ENCODE results near the gene ROGDI. TPM values are rescaled to one million over a fixed set of nuclear protein-coding genes. Genes with fewer than 3 reads are reported as not detected.

The ROGDI gene
- total and polyA plus RNA-seq, 2 of the 13 experiments (the other 11 are each of a cell fraction or from before 2014, with no cell fraction given), result 19.2 to 42.1 TPM

- peak; percentile 42; the same call in 1 of the 2 replicates for TF ChIP-seq KDM5B (CRISPR knock-in tag; IDR thresholded peaks at IDR 0.05; ENCODE audit: borderline replicate concordance)
- TF ChIP-seq SP2 (CRISPR knock-in tag; IDR thresholded peaks at IDR 0.05), result peak; percentile 64
- no peak for TF ChIP-seq MEF2D (CRISPR knock-in tag; IDR thresholded peaks at IDR 0.05)
- no peak for TF ChIP-seq AFF4 (CRISPR knock-in tag; IDR thresholded peaks at IDR 0.05)
- TF ChIP-seq RELA (CRISPR knock-in tag; IDR thresholded peaks at IDR 0.05), result no peak
Measured at GRCh38 chr16:4846901-4847773, 44.7 kb upstream of the ROGDI start, which contains the start of the genes GLYR1 and UBN1 (continued).

GRCh38 chr16:4846503-4846900 lies 44.1 kb upstream of the ROGDI start:
- ChIA-PET CTCF (ENCODE audit: low intra/inter-chr PET ratio, low total read pairs) (interaction anchor here (1.3 kb wide), 1 partner anchor 110 kb away, joined by 3 read pairs; no protein-coding TSS in a partner anchor), POLR2A (interaction anchor here (0.6 to 3.9 kb wide), 5 partner anchors 17 to 110 kb away, joined by 3 to 13 read pairs (median 4); partner anchors contain the start of genes ROGDI and SEC14L5)
- Histone ChIP-seq H2AFZ (ENCODE audit: low read length) (no peak overlapping the region), H3K27me3 (ENCODE audit: control insufficient read depth in 1 of 2, insufficient read depth in 2 of 2, low read length in 2 of 2) (peaks cover 0 to 4% of the 10 kb centered on the region in 2 experiments; a peak in 1 of 5 replicates), H3K36me3 (replicated peaks in 1 of 2; ENCODE audit: control insufficient read depth in 1 of 2, insufficient read depth in 2 of 2, low read length in 2 of 2) (peaks cover 2 to 25% of the 10 kb centered on the region in 2 experiments; a peak in 4 of 5 replicates), H3K9ac (ENCODE audit: insufficient read depth, low read depth, low read length) (peak overlapping the region; percentile 97), H3K4me2 (ENCODE audit: low read depth, low read length) (peak overlapping the region; percentile 86), H3K9me3 (ENCODE audit: low read length) (no peaks in the 10 kb centered on the region), H3K4me3 (replicated peaks in 1 of 3; ENCODE audit: insufficient read depth in 1 of 3, low read depth in 2 of 3, low read length in 3 of 3) (peak overlapping the region; percentile 86 to 98 (median 88)), H3K79me2 (ENCODE audit: insufficient read depth, low read length) (peaks cover 68% of the 10 kb centered on the region), H3K4me1 (ENCODE audit: insufficient read depth, low read length) (peaks cover 50% of the 10 kb centered on the region), H4K20me1 (ENCODE audit: insufficient read depth, low read length) (peaks cover 42% of the 10 kb centered on the region), H3K27ac (ENCODE audit: extremely low read length, insufficient read depth, low read length) (peak overlapping the region; percentile 95)
- in situ Hi-C loops (cut with HindIII; ENCODE audit: extremely low pct_ligation_motif_present, low pct_unique_long_range_greater_than_20kb) (loop anchor here (5.0 kb wide), 1 partner anchor 111 kb away; the partner anchor contains the start of gene SEC14L5), intact Hi-C loops (cut with micrococcal nuclease; ENCODE audit: unreplicated experiment) (no loop called here)
- peak; percentile 35 for DNase-seq (ENCODE audit: low spot score)
- peak; percentile 49 for ATAC-seq
- 0% methylated on average over 12 of the region's 27 CpGs for WGBS (ENCODE audit: low lambda C conversion rate)
- peak; percentile 56 for FAIRE-seq
- no TSS peak for BruUV-seq (replicated peaks)
- TF ChIP-seq POLR2AphosphoS5 (IDR thresholded peaks at IDR 0.05; ENCODE audit: low read depth, low read length) (0 out of 2 replicates have a peak, but pooled peaks have one; percentile 23), KDM3A (CRISPR knock-in tag; IDR thresholded peaks at IDR 0.05; ENCODE audit: low read depth) (no peak), ZBTB2 (CRISPR knock-in tag; IDR thresholded peaks at IDR 0.05; ENCODE audit: low read depth) (no peak), SP1 (IDR thresholded peaks at IDR 0.05) (no peak), SP1 (CRISPR knock-in tag; IDR thresholded peaks at IDR 0.05) (no peak), MTF2 (CRISPR knock-in tag; IDR thresholded peaks at IDR 0.05; ENCODE audit: borderline replicate concordance) (no peak), MLLT10 (CRISPR knock-in tag; IDR thresholded peaks at IDR 0.05) (no peak), MTF1 (CRISPR knock-in tag; IDR thresholded peaks at IDR 0.05) (no peak), TFDP2 (CRISPR knock-in tag; IDR thresholded peaks at IDR 0.05) (no peak)
